HG03097 (cell line): ENCODE results near the gene GRHL3.

Source experiments
- ATAC-seq: cut with Tn5 transposase; IDR thresholded peaks from one replicate; pipeline ENCODE4 v1.9.1; 2021; ENCODE audit not compliant: unreplicated experiment, low FRiP score

Gene GRHL3

DNA sequence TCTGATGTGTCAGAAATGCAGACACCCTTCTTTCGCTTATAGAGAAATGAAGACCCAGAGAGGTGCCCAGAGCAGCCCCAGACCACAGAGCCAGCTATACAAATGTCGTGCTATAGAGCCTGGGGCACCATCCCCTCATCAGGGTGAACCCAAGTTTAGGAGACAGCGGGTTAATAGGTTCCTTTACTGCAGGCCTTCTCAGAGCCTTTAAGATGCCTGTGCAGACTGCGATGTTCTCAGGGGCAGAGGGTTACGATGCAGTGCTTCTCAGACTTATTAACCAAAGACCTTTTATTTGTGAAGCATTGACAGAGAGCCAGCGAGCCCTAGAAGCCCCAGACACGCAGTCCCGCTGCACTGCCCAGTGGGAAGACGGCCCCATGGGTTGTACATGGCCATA, 47.5 kb downstream of the GRHL3 start:
- ATAC-seq, result no peak

GRCh38 chr1:24369199-24369598, 50.0 kb downstream of the GRHL3 start:
- ATAC-seq, result no peak

GRCh38 chr1:24369801-24370200, 50.6 kb downstream of the GRHL3 start:
- ATAC-seq, result no peak

DNA sequence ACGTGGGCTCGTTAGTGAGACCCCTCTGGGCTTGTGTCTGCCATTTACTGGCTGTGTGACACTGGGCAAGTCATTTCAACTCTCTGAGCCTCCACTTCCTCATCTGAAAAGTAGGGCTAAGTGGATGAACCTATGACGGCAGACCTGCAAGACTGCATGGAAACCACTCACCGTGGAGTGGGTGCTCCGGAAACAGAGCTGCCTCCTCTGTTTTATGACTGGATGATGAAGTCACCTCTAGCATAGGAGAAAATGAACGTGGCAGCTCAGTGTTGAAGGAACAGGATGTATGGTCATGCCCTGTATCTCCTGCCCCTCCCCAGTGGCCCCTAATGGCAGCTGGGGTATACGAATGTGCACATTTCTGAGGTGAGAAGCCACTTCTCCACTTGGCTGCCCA, 53.9 kb downstream of the GRHL3 start:
- ATAC-seq, result no peak

DNA sequence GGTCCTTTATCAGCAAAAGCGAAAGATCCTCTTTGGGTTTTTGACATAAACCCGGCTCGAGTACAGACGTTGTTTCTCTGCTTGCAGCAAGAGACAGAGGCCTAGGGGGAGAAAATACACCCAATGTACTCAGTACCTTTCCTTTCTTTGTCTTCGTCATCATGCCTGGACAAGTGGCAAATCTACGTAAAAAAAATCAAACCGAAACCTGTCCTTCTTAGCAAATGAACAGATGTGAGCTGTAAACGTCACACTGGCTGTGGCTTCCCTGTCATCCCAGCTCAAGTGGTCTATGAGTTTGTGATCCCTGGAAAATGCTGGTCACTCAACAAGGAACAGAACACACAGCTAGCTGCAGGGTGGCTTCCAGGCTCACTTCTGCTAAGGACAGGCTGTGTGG, 54.6 kb downstream of the GRHL3 start:
- ATAC-seq, result no peak

GRCh38 chr1:24374891-24375786, 56.0 kb downstream of the GRHL3 start:
- no peak for ATAC-seq

DNA sequence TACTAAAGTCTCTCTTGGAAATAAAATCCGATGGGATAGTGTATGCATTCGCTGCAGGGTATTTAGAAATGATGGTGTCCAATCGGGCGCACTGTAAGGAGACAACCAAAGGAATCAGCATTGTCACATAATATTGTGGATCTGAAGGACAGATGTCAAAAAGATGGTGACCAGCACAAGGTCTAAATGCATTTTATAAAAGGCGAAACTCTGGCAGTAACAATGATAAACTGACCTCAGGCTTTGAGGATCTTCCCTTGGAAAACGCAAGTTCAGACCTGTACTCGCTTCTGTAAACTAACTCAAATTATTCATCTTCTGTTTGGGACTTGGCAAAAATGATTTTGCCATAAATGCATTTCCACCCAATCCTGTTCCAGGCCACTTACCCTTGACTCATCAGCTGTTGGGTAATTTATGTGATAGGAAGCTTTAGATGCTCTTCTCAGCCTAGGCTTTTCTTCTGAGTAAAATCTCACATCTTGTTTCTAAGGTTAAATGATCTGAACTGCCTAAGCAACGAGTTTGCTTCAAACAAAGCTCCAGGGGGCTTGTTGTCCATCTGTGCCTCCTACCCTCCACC, 60.7 kb downstream of the GRHL3 start:
- no peak for ATAC-seq

DNA sequence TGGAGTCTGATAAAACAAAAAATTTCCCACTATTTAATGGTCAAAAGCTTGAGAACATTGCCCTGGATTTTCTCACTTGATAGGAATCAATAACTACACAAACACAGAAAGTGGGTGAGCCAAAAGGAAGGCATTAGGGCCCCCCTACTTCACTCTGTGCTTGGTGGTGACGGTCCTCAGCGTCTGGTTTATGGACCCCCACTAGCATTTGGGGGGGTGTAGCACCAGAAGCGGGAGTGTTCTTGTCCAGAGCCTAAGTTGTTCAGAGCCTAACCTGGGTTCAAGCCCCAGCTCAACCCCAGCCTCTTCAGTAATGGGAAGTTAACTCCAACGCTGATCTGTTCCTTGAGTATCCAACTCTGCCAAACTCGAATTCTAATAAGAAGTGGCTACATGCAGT, 61.4 kb downstream of the GRHL3 start:
- ATAC-seq, result no peak

DNA sequence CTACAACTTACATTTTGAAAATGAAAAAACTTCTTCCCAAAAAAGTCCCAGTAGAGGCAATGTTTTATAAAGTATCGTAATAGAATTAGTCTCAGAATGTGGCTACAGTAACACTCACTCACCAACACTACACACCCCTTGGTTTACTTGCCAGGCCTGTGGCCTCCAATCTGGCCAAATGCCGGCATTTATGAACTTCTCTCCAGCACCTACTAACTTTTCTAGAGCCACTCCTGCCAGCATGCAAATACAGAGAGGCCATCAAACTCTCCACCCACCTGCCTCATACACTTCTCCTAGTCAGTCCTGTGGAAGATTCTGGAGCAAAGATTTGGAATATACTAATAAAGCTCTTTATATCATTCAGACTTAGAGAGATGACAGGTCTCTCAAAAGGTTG, 62.1 kb downstream of the GRHL3 start:
- ATAC-seq, result no peak

DNA sequence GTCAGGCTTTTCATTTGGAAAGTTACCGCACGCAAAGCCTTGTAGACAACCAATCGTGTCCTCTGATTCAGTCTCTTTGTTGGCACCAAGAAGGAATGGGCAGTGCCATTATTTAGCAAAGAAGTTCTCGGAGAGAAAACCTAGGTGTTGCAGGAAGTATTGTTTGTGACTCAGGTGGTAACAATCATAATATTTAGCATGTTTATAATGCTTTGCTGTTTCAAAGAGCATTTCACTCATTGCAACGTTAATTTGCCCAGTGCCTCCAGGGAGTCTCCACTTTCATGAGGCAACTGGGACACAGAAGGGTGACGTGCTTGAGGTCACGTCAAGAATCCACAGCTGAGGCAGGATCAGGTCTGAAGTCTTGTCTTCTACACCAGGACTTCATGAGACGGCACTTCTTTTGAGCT, 63.0 kb downstream of the GRHL3 start:
- no peak for ATAC-seq

DNA sequence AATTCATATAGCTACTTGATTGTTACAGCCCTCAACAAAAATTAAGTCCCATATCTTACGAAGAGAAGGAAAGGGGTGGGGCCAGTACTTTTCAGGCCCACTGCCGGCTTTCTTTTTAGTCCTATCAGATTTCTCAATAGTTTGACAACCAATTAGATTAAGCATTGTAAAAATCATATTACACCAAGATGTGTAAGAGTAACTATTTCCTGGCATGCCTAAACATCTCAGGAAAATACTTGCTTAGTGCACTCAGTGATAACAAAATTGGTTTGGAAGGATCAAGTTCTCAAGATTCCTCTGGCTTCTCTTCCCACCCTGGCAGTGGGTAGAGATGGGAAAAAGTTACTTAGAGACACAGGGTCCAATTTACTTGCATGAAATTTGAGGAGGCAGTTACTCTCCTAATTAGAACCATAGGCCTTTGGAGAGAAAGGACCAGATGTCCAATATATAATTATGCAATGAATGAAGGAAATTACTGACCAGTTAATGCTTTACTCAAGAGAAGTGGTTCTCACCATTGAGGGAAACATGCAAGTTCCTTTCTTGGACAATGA, 64.3 kb downstream of the GRHL3 start:
- no peak for ATAC-seq

DNA sequence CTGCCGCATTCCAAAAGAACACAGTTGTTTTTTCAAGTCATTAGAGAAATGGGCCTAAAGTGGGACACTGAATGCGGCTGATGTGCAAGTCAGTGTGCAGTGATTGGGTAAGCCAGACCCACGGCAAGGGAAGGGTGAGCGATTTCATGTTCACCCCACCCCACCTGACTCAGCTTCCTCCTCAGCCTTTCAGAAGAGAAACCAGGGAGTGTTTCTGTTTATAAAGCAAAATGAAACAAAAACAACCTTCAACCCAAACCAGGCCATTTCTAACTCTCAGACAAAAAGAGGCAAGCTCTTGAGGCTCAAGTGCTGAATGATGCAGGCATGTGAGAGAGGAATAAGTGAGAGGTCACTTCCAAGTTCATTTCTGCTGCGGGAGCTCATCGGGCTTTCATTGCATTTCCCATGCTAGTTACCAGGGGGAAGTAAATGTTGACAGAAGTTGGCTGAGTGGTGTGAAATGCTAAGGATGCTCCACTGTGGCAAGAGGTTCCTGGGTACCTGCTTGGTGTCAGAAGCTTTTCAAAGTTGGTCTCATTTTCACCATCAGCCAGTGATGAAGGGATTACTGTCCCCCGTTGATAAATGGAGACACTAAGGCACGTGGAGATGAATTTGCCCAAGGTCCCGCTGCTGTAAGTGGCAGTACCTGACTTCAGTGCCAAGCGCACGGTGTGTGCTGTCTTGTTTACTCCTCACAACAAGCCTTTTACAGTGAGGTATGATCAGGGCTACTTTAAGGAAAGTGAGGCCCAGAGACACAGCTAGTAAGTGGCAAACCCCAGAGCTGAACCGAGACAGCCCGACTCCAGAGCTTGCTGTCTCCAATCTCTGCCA, 65.3 kb downstream of the GRHL3 start:
- no peak for ATAC-seq

DNA sequence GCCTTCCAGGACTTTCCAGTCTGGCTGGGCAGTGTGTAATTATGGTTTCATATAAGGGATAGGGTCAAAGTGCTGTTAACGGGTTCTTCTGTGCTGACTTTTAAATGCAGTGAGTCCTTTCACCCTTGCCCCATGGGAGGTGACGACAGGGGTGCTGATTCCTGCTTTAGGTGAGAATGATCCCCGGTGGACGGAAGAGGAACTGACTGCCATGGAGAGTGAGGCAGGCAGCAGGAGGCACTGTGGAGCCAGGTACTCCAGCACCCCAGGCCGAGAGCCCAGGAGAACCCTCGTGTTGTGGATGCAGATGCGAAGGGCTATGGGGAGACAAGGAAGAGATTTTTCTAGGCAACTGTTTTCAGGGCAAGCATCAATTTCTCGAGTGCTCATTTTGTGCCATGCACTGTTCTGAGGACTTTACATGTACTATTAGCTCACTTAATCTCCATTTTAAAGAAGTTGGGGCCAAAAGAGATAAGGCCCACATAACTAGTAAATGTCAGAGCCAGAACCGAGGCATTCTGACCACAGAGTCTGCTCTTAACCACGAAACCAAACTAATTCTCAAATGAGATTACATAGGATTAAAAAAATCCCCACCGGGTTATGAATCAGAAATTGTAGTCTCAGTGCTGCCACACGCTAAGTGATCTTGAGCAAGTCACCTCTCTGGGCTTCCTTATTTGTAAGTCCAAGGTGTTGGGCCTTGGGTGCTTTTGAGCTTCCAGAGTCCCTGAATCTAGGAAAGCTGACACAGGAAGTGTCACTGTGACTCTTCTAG, 66.2 kb downstream of the GRHL3 start:
- no peak for ATAC-seq

GRCh38 chr1:24386241-24386640, 67.1 kb downstream of the GRHL3 start:
- ATAC-seq, result no peak

DNA sequence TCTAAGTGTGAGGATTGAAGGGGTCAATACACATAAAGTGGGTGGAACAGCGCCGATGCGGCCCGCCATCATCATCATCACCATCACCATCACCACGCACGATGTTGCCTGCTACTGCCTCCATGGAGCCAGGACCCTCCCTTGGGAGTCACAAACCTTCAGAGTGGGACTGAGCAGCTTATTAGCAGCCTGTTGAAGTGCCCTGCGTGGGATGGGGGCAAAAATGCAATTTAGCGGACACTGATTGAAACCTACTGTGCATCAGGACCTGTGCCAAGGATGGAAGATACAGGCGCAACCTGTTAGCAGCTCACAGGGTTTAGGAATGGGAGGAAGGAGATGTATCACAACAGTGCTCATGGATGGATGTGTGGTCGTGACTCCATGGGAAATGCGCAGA, 67.8 kb downstream of the GRHL3 start:
- ATAC-seq, result no peak

- ATAC-seq, result no peak
Measured at GRCh38 chr1:24387636-24388175, 68.5 kb downstream of the GRHL3 start.

- ATAC-seq, result no peak
Measured at GRCh38 chr1:24388331-24388885, 69.3 kb downstream of the GRHL3 start.

- no peak for ATAC-seq
Measured at GRCh38 chr1:24389231-24389678, 70.1 kb downstream of the GRHL3 start.

DNA sequence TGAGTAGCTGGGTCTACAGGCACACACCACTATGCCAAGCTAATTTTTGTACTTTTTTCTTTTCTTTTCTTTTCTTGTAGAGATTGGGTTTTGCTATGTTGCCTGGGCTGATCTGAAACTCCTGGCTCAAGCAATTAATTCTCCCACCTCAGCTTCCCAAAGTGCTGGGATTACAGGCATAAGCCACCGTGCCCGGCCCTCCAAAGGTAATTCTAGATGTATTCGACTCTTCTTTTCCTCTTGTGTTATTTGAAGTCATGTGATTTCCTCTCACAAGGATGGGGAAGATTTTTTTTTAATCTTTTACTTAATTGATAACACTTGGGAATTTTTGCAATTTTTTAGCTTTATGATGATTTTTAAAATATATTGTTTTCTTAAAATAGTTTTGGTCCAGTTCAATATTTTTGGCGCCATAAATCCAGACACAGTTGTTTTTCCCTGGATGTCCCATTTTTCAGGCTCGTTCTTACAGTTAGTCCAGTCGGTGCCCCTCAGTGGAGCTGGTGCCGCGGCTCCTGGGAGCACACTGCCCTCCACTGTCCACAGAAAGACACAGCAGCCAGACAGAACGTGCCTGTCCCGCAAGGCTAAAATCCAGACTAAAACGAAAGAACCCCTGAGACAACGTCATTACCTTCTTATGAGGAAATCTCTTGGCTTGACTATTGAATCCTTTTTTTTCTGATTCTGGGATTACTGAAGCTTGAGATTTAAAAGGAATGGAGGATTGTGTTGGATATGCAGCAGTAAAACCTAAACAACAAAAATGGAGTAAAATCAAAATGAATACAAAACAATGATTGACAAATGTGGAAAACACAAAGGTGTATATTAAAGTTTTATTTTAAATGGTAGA, 72.0 kb downstream of the GRHL3 start:
- peak; percentile 36 for ATAC-seq
